ENCODE measurements around the gene FCRLB. TPM values are rescaled to one million over a fixed set of nuclear protein-coding genes. Genes with fewer than 3 reads are reported as not detected.

FCRLB gene
- total RNA-seq, 4 donors from 2014 or later = 0.40 to 0.57 TPM; not detected in 2

GRCh38 chr1:161710560-161710959 lies 10.8 kb upstream of the FCRLB start:
- TF ChIP-seq CTCF (IDR thresholded peaks at IDR 0.05) (no peak), POLR2A (IDR thresholded peaks at IDR 0.05) (no peak)
- Histone ChIP-seq H3K36me3 (no peaks in the 10 kb centered on the region), H3K4me3 (no peak overlapping the region), H3K27ac (no peak overlapping the region), H3K4me1 (no peaks in the 10 kb centered on the region), H3K9me3 (no peaks in the 10 kb centered on the region), H3K27me3 (no peaks in the 10 kb centered on the region)
- DNase-seq = no peak

GRCh38 chr1:161718559-161719324 lies 2.6 kb upstream of the FCRLB start:
- TF ChIP-seq CTCF (IDR thresholded peaks at IDR 0.05) (no peak), POLR2A (IDR thresholded peaks at IDR 0.05) (no peak)
- no peak overlapping the region for H3K4me3 ChIP-seq
- peaks cover 0 to 3% (median 0%) of the 10 kb centered on the region in 4 donors for H3K4me1 ChIP-seq
- peak overlapping the region in 1 of 4 donors; percentile 66 for H3K27ac ChIP-seq
- no peaks in the 10 kb centered on the region for H3K27me3 ChIP-seq
- no peak for DNase-seq
- H3K36me3 ChIP-seq = no peaks in the 10 kb centered on the region
- no peaks in the 10 kb centered on the region for H3K9me3 ChIP-seq

- TF ChIP-seq POLR2A (IDR thresholded peaks at IDR 0.05) (no peak), CTCF (IDR thresholded peaks at IDR 0.05) (no peak)
- H3K4me1 ChIP-seq = peaks cover 0 to 3% (median 0%) of the 10 kb centered on the region in 4 donors
- peak overlapping the region in 1 of 4 donors; percentile 66 for H3K27ac ChIP-seq
- no peaks in the 10 kb centered on the region for H3K36me3 ChIP-seq
- DNase-seq = no peak
- no peaks in the 10 kb centered on the region for H3K27me3 ChIP-seq
- H3K4me3 ChIP-seq = no peak overlapping the region
- H3K9me3 ChIP-seq = no peaks in the 10 kb centered on the region
Observed at GRCh38 chr1:161719325-161719611, 2.1 kb upstream of the FCRLB start.

- Histone ChIP-seq H3K27me3 (no peaks in the 10 kb centered on the region), H3K36me3 (no peaks in the 10 kb centered on the region), H3K4me1 (peaks cover 0 to 3% (median 3%) of the 10 kb centered on the region in 4 donors), H3K4me3 (no peak overlapping the region), H3K9me3 (no peaks in the 10 kb centered on the region), H3K27ac (no peak overlapping the region)
- no peak for DNase-seq
- TF ChIP-seq CTCF (IDR thresholded peaks at IDR 0.05) (no peak), POLR2A (IDR thresholded peaks at IDR 0.05) (no peak)
Observed at GRCh38 chr1:161720422-161720821, 922 bp upstream of the FCRLB start.

GRCh38 chr1:161721738-161722343 lies 497 bp downstream of the FCRLB start:
- DNase-seq = no peak
- no peak overlapping the region for H3K4me3 ChIP-seq
- no peaks in the 10 kb centered on the region for H3K27me3 ChIP-seq
- TF ChIP-seq CTCF (IDR thresholded peaks at IDR 0.05) = no peak
- no peak for TF ChIP-seq POLR2A (IDR thresholded peaks at IDR 0.05)
- H3K4me1 ChIP-seq = peaks cover 0 to 15% (median 3%) of the 10 kb centered on the region in 4 donors
- no peak overlapping the region for H3K27ac ChIP-seq
- H3K36me3 ChIP-seq = no peaks in the 10 kb centered on the region
- H3K9me3 ChIP-seq = no peaks in the 10 kb centered on the region
